Right lobe of liver (tissue), 4 donors: Measurements from ENCODE around the gene TTC8.

Experiments used
- CTCF ChIP-seq, 4 donors: fragments of 200-600 bp in 3 of 4; fragments of 450-650 bp in 1 of 4; IDR thresholded peaks; one replicate each; pipeline versions ENCODE4 v1.5.1 to v1.8.0; 2016 to 2022; ENCODE audit warnings: antibody characterized with exemption in 4 of 4, mild to moderate bottlenecking in 2 of 4
- POLR2A ChIP-seq: fragments of 450-650 bp; IDR thresholded peaks from one replicate; pipeline ENCODE4 v1.6.1; 2017; ENCODE audit warnings: antibody characterized with exemption, mild to moderate bottlenecking
- donor health status: DM: no; HTN: no; CAD: no.
- donor health status: DM: no; HTN: no; CAD: no.
- donor health status: DM: no; HTN: yes; CAD: no.

- TF ChIP-seq CTCF (IDR thresholded peaks at IDR 0.05) (no peak), POLR2A (no peak)
These were observed 24.9 kb upstream of the TTC8 start for GRCh38 chr14:88799522-88799921.
